GM18517 (cell line): Measurements from ENCODE around the gene SLC4A1AP.
"Not testable (repeated sequence)": the region's sequence is repeated elsewhere in the genome, so short reads cannot be mapped to it uniquely, and the experiment has no call there.

ENCODE experiments used
- ATAC-seq: cut with Tn5 transposase; IDR thresholded peaks from one replicate; pipeline ENCODE4 v1.9.1; 2021; ENCODE audit warnings: mild to moderate bottlenecking, moderate library complexity; ENCODE audit not compliant: unreplicated experiment

SLC4A1AP gene, protein sequence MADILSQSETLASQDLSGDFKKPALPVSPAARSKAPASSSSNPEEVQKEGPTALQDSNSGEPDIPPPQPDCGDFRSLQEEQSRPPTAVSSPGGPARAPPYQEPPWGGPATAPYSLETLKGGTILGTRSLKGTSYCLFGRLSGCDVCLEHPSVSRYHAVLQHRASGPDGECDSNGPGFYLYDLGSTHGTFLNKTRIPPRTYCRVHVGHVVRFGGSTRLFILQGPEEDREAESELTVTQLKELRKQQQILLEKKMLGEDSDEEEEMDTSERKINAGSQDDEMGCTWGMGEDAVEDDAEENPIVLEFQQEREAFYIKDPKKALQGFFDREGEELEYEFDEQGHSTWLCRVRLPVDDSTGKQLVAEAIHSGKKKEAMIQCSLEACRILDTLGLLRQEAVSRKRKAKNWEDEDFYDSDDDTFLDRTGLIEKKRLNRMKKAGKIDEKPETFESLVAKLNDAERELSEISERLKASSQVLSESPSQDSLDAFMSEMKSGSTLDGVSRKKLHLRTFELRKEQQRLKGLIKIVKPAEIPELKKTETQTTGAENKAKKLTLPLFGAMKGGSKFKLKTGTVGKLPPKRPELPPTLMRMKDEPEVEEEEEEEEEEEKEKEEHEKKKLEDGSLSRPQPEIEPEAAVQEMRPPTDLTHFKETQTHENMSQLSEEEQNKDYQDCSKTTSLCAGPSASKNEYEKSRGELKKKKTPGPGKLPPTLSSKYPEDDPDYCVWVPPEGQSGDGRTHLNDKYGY

DNA sequence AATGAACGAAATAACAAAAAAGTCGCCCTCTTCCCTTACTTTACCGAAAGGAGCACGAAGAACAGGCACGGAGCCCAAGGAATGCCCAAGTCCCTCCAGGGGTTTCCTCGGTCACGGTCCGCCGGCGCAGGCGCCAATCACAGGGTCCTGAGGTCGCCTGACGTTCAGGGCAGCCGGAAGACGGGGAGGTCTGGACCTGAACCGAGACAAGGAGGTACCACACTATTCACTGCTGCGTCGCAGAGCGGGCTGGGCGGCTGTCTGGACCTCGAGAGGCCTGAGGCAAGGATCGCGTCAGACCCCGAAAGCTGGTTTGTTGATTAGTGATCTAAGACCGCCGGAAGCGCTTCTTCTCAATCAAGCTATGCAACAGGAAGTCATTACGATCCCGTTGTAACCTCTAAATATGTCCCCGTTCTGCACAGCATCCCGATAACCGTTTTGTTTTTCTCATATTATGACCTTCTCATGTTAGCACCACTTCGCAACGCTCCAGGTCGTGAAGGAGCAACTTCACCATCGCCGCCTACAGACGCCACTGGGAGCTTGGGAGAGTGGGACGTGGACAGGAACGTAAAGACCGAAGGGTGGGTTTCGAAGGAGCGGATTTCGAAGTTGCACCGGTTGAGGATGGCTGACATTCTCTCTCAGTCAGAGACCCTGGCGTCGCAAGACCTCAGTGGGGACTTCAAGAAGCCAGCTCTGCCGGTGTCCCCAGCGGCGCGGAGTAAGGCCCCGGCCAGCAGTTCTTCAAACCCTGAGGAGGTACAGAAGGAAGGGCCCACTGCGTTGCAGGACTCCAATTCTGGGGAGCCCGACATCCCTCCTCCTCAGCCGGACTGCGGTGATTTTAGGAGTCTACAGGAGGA, at the start of gene SLC4A1AP, which contains the start of gene SUPT7L:
Gene SLC4A1AP (plus strand): TSS at position 605 of the 869 bp plus-strand sequence. CDS start 26 bp downstream, at position 631.
Gene SUPT7L (minus strand): TSS at position 330 of the 869 bp plus-strand sequence. CDS start 1,422 bp downstream, outside the sequence.
- ATAC-seq: peak; percentile 69

DNA sequence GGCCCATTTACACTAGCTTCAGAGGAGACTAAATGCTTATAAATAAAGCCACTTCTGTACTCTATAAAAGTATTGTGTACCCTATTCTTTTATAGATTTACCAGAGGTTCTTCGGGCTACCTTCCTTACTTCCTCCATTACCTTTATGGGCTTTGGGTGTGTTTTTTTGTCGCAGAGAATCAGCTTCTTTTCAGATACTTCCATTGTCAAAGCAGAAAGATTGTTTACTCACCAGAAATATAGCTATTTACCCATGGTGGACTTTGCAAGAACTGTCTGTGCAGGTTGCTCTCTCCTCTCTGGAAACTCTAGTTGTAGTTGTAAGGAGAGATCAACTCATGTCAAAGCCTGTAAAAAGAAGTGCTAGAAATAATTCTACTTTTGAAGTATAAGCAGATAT, 49.7 kb upstream of the SLC4A1AP start:
- no peak for ATAC-seq

DNA sequence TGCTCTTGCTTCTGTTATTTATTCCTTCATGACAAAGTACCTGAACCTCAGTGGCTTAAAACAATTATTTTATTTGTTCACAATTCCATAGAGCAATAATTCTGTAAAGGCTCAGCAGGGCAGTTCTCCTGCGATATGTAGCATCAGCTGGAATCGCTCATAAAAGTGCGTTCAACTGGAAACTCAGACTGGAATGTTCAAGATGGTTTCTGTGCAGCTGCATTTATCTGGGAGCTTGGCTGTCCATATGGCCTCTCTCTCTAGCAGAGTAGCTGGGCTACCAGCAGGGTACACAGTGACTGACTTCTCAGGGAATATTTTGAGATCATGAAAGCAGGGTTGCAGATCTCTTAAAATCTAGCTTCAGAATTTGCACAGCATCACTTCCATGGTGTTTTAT, 48.4 kb upstream of the SLC4A1AP start:
- ATAC-seq: no peak

DNA sequence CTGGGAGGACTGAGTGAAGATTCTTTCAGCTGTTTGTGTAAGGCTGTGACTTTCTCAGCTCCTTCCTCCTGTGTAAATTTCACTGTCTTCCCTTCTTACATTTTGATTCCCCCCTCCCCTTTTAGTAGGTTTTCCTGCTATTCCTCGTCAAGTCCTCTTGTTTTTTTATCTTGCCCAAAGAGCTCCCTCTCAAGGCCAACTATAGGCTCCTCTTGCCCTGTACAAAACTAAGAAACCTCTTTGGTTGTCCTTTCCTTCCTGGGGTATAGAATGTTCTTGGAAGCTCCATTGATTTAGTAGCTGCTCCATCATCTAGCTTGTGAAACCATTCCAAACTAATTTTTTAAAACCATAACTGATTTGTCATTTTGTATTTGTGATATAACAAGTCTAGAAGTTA, 42.2 kb upstream of the SLC4A1AP start:
- ATAC-seq: no peak

DNA sequence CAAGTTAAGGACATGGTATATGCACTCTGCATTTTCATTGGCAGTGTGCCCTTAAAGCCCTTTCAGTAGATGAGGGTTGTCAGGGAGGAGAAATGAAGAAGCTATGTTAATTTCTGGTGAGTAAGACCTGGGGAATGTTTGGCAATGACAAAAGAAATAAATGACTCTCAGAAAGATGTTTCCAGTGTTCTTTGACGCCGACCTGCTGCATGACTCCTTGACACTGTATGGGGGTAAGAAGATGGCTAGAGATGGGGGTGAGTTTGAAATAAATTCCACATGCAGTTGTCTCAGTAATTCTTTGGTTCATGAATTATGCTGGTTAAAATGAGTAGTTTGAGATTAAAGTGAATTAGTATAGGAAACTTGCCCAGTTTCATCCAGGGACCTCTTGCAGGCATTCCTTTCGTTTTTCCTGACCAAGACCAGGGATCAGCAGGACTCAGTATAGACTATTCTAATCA, 40.7 kb upstream of the SLC4A1AP start:
- ATAC-seq: no peak

DNA sequence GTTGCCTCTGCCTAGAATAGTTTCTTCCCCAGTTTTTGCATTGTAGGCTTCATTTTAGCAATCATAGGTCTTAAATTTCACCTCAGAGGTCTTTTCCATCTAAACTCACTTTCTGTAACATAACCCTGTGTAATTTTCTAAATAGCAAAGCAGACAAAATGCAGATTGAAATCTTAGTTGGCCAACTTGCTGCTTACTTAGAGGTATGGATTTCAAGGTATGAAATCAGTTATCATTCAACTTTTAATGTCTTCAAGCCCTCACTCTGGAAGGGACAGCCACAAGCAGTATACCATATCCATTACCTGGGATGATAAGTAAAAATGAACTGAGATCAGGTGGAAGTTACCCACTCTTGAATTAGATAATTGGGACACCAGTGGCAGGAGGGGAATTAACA, 38.7 kb upstream of the SLC4A1AP start:
- no peak for ATAC-seq

DNA sequence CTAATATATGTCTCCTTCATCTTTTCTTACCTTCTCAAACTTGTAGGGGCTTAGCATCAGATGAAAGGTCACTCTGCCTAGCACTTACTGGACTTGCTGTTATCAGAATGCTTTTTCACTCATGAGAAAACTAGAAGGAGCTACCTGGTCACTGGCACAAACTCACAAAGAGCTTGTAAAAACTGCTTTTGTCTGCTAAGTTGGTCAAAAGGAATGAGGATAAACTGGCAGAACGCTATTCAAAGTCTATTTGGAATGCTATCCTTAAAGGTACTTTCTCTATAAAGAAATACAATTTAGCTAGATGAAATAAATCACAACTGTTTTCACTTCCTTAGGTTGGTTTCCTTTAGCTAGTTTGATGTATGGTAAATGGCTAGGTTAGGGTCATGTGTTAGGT, 37.4 kb upstream of the SLC4A1AP start:
- not testable (repeated sequence) for ATAC-seq

DNA sequence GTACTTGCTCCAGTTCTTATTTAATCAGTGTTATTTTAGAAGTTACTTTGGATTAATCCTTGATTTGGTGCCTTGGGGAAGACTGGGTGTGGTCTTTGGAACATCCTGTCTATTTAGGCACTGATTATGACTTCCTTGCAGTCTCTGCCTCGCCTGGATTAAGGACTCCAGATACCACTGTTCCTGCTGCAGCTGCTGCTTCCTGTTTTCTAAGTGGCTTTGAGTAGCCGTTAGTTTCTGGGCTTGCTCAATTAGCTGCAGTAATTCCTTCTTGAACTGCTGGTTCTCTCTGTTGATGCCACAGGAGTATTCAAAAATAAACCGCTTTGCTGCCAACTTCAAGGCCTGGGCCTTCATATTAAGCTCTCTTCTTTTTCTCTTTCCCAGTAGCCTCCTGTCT, 36.8 kb upstream of the SLC4A1AP start:
- ATAC-seq: not testable (repeated sequence)

DNA sequence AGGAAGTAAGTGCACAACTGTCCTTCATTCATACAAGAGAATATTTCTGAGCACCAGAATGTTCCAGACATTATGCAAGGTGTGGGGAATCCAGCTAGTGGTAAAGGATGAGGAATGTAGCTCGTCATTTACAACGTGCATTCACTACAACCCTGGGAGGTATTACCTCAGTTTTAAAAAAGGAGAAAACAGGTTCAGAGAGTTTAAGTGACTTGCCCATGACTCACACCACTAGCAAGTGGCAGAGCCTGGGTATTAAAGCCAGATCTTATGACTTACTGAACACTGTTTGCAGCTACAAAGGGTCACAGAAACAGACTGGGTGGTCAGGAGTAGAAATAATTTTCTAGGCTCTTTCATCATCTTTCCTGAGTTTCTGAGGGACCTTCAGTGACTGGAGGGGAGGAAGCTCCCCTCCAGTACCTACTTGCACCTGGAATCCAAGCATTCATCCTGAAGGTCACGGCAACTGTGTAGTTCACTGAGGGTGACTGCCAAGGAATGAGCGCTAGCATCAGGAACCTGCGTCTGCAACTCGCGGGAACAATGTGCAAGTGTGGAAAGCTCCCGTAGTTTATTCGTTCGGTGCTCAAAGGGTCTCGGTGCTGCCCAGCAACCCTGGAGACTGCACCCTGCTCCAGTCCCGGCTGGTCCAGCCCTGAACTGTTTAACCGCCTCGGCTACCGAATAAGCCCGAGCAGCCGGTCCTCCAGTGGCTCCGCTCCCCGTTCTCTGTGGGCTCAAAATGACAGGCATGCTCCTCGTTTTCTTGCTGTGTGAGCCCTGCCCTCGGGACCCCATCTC, 35.5 kb upstream of the SLC4A1AP start:
- peak; percentile 26 for ATAC-seq

DNA sequence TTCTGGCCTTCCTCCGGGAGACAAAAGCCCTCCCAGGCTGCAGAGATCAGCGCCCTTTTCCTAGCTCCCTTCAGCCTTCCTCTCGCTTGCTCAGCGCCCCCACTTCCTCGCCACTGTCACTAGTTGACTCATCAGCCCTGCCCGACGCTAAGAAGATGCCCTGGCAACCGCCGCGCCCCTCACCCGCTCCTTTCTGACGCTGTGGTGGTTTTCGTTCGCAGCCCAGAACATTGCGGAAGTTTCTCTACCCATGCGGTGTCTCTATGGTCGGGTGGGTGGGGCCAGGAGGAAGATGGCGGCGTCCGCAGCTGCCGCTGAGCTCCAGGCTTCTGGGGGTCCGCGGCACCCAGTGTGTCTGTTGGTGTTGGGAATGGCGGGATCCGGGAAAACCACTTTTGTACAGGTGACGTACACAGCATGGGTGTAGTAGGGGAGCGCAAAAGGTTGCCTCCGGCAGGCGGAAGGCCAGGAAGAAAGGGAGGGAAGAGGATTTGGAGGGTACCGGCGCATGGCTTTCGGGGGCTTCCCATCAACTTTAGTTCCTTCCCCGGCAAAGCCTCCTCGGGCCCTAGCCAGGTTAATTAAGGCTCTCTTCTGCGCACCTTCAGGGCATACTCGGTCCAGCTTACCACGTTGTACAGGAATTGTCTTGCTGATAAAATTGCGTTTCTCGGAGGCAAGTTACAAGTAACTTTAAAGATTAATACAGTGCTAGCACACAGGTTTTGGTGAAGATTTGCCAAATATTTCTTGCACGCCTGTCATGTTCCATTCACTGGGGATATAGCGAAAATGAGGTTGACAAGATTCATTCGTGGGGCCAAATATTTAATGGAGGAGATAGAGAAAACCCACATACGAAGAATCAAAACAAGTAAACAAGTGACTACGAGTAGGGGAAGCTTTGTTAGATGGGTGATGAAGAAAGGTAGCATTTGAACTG, 34.7 kb upstream of the SLC4A1AP start, which contains the start of the genes CCDC121 and GPN1:
Gene CCDC121 (minus strand): TSS at position 246 of the 943 bp plus-strand sequence. CDS start 1,213 bp downstream, outside the sequence.
Gene GPN1 (plus strand): TSS at position 284 of the 943 bp plus-strand sequence. CDS start 9 bp downstream, at position 293.
- peak; percentile 99 for ATAC-seq

DNA sequence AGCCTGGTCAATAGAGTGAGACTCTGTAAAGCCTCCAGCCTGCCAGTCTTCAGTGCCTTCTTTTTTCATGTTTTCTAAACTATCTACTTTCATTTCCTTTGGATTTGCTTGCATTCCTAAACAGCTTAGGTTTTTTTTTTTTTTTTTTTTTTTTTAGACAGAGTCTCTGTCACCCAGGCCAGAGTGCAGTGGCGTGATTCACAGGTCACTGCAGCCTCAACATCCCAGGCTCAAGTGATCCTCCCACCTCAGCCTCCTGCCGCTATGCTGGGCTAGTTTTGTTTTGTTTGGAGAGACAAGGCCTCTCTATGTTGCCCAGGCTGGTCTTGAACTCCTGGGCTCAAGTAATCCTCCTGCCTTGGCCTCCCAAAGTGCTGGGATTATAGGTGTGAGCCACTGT, 33.4 kb upstream of the SLC4A1AP start:
- not testable (repeated sequence) for ATAC-seq

DNA sequence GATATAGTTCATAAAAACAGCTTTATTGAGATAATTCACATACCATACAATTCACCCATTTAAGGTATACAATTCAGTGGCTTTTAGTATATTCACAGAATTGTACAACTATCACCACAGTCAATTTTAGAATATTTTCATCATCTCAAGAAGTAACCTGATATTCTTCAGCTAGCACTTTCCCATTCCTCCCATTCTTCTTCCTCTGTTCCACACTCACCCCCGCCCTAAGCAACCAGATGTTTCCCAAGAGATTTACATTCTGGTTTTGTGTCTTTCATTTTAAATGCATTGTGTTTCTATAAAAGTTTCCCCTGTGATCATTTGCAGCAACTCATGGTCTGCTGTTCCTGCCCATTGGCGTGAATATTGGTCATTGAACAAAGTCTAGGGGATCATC, 29.4 kb upstream of the SLC4A1AP start:
- no peak for ATAC-seq

DNA sequence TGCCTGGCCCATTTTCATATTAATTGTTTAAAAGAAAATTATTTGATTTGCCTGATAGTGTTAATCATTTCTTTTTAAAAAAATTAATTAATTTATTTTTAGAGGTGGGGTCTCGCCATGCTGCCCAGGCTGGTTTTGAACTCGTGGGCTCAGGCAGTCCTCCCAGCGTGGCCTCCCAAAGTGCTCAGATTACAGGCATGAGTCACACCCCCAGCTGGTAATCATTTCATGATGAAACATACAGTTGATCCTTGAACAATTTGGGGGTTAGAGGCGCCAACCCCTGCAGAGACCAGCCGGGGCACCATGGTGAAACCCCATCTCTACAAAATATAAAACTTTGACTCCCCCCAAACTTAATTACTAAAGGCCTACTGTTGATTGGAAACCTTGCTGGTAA, 26.9 kb upstream of the SLC4A1AP start:
- no peak for ATAC-seq

DNA sequence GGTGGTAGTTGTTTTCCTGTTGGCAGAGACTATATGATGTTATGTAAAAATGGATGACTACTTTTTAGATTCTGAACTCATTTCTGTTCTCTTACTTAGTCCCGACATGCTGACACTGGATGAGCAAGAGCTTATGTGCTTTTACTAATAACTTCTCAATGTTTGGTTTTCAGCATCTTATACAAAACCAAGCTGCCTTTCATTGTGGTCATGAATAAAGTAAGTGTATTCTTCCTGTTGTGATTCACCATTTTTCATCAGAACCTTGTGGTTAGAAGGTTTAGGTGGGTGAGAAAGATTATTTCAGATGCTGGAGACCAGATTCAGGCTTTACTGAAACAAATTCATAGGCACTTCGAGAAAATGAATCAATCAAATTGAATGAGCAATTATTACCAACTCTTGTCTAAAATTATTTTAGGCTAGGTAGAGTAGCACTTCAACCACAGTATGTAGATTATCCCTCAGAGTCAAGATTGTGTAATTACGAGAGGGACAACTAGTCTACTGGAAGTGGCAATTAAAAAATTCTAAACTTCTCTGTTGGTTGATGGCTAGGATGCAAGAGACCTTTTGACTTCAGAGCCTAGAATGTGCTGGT, 25.6 kb upstream of the SLC4A1AP start:
- ATAC-seq: no peak

DNA sequence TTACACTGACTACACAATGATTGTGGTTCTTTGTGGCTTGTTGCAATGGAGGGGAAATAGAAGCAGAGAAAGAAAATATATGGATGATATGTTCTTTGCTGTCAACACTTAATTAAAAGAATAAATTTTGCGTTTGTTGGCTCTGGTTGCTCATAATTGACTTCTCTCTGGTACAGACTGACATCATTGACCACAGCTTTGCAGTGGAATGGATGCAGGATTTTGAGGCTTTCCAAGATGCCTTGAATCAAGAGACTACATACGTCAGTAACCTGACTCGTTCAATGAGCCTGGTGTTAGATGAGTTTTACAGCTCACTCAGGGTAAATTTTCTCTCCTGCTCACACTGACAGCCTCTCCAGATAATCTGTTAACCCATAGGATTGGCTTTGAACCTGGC, 25.0 kb upstream of the SLC4A1AP start:
- no peak for ATAC-seq

DNA sequence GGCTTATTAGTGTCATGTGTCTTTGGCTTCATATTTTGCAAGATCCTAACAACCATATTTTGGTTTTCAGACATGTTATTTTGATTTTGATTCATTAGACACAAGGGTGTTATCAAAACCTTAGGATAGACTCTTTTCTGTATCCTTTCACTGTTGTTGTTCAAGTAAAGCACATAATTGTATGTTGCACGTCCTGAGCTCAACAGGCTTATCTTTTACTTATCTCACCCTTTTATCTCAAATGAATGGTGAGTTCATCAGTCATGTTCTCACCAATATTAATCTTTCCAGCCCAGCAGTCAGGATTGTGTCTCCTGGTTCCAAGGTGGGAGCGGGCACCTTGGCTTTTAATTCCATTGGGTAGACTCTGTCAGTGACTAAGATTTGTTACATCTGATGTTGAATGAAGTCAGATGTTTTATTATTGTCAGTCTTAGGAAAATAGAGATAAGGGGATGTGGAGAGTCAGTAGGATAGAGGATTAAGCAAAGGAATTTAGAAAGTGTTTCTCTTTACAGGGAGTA, 22.9 kb upstream of the SLC4A1AP start:
- no peak for ATAC-seq

DNA sequence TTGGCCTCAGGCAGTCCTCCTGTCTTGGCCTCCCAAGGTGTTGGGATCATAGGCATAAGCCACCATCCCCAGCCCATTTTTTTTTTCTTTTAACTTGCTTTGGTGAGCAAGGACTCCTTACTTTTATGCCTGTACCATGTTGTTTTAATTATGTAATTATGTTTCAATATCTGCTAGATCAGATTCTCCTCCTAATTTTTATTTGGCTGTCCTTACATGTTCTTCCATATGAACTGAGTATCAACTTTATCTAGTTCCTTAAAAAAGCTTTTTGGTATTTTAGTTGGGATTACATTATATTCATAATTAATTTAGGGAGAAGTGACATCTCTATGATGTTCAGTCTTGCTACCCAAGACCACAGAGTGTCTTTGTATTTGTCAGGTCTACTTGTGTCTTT, 18.5 kb upstream of the SLC4A1AP start:
- ATAC-seq: no peak

DNA sequence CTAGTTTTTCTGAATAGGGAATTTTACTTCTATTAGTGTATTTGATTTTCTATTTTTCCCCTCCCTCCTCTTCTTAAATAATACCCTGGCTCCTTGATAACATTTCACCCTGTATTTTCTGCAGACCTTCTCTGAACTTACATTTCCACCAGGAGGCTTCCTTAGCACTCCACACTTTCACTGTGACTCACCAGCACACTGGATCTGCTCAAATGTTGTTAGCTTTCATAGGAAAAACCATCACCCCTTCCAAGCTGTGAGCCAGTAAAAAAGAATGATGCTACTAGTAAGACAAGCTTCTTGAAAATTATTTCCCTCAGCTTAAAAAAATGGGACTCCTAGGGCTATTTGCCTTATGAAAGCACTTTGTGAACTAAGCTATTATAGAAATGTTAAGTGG, 16.4 kb upstream of the SLC4A1AP start:
- no peak for ATAC-seq
